ENCODE results near the gene ZNF184.

ZNF184 gene

DNA sequence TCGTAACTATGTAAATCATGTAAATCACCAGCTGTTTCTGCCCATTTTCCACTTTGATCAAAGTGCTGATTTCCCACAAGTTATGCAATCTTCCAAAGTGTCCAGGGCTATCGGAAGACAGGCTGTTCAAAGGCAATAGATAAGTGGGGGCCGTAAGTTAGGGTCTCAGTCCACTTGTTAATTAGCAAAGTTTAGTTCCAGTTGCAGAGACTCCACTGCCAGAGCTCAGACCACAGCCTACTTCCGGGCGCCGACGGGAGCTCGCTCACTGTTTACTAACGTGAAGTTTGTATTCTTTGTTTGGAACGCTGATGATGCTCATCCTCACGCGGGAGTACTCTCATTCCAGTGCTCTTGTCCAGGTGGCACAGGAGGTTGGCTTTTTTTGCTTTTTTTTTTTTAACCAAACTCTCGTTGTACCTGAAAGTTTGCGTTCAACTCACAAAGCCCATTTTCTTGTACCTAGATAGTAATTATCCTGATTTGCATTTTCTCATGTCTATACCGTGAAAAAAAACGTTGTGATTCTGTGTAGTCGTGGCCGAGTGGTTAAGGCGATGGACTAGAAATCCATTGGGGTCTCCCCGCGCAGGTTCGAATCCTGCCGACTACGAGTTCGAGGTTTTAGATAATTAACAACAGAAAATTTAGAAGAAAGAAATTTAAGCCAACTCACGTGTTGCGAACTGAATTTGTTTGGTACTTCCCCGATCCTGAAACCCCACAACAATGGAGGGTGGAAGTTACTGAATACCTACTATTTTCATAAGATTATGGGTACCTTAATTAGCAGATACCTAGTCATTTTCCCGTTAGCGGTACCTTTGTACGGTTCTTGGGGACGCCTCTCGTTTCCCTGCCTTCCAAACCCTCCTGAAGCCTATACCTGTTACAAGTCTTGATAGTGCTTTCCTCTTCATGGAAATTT is 29.9 kb upstream of the ZNF184 start:
- FAIRE-seq = peak; percentile 76
- TF ChIP-seq POLR2AphosphoS5 (IDR thresholded peaks at IDR 0.05; ENCODE audit: low read depth, low read length) (no peak), TAF1 (IDR thresholded peaks at IDR 0.05; ENCODE audit: borderline replicate concordance, low read depth, low read length) (no peak), POLR2A (IDR thresholded peaks at IDR 0.05; ENCODE audit: low read depth, low read length) (no peak)
- no peak for DNase-seq (ENCODE audit: insufficient read length)

- FAIRE-seq = no peak
- TF ChIP-seq POLR2AphosphoS5 (IDR thresholded peaks at IDR 0.05; ENCODE audit: low read depth, low read length) (no peak), POLR2A (IDR thresholded peaks at IDR 0.05; ENCODE audit: low read depth, low read length) (no peak), TAF1 (IDR thresholded peaks at IDR 0.05; ENCODE audit: borderline replicate concordance, low read depth, low read length) (no peak)
- DNase-seq (ENCODE audit: insufficient read length) = no peak
Observed at GRCh38 chr6:27501187-27501586, 28.3 kb upstream of the ZNF184 start.

DNA sequence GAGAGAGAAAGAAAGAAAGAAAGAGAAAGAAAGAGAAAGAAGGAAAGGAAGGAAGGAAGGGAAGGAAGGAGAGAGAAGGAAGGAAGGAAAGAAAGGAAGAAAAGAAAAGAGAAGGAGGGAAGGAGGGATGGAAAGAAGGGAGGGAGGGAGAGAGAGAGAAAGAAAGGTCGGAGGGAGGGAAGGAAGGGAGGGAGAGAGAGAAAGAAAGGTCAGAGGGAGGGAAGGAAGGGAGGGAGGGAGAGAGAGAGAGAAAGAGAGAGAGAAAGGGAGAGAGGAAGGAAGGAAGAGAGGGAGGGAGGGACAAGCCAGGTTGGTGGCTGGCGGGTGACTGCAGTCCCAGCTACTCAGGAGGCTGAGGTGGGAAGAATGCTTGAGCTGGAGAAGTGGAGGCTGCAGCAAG is 27.3 kb upstream of the ZNF184 start:
- no peak for FAIRE-seq
- no peak for DNase-seq (ENCODE audit: insufficient read length)
- TF ChIP-seq TAF1 (IDR thresholded peaks at IDR 0.05; ENCODE audit: borderline replicate concordance, low read depth, low read length) (no peak), POLR2A (IDR thresholded peaks at IDR 0.05; ENCODE audit: low read depth, low read length) (no peak), POLR2AphosphoS5 (IDR thresholded peaks at IDR 0.05; ENCODE audit: low read depth, low read length) (no peak)

- FAIRE-seq = peak; percentile 89
- no peak for DNase-seq (ENCODE audit: insufficient read length)
- TF ChIP-seq TAF1 (IDR thresholded peaks at IDR 0.05; ENCODE audit: borderline replicate concordance, low read depth, low read length) (no peak), POLR2A (IDR thresholded peaks at IDR 0.05; ENCODE audit: low read depth, low read length) (no peak), POLR2AphosphoS5 (IDR thresholded peaks at IDR 0.05; ENCODE audit: low read depth, low read length) (no peak)
Observed at GRCh38 chr6:27495386-27496135, 22.7 kb upstream of the ZNF184 start.

- peak; percentile 71 for FAIRE-seq
- no peak for DNase-seq (ENCODE audit: insufficient read length)
- TF ChIP-seq POLR2AphosphoS5 (IDR thresholded peaks at IDR 0.05; ENCODE audit: low read depth, low read length) = no peak
- TF ChIP-seq POLR2A (IDR thresholded peaks at IDR 0.05; ENCODE audit: low read depth, low read length) = no peak
- TF ChIP-seq TAF1 (IDR thresholded peaks at IDR 0.05; ENCODE audit: borderline replicate concordance, low read depth, low read length) = no peak
Observed at GRCh38 chr6:27494987-27495385, 22.1 kb upstream of the ZNF184 start.

DNA sequence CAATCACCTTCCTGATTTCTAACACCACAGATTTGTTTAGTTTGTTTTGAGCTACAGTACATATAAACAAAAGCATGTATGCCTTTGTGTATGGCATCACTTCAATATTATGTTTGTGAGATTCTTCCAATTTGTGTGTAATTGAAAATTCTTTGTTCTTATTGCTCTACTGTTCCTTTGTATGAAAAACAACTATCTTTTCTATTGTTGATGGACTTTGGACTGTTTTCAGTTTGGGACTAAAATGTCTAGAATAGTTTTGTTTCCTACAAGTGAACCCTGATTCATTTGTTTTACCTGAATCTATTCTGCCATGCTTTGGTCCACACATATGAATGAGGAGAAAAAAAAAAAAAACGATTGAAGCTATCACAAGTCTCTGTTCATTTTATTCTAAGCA is 21.2 kb upstream of the ZNF184 start:
- TF ChIP-seq POLR2A (IDR thresholded peaks at IDR 0.05; ENCODE audit: low read depth, low read length) (no peak), POLR2AphosphoS5 (IDR thresholded peaks at IDR 0.05; ENCODE audit: low read depth, low read length) (no peak), TAF1 (IDR thresholded peaks at IDR 0.05; ENCODE audit: borderline replicate concordance, low read depth, low read length) (no peak)

DNA sequence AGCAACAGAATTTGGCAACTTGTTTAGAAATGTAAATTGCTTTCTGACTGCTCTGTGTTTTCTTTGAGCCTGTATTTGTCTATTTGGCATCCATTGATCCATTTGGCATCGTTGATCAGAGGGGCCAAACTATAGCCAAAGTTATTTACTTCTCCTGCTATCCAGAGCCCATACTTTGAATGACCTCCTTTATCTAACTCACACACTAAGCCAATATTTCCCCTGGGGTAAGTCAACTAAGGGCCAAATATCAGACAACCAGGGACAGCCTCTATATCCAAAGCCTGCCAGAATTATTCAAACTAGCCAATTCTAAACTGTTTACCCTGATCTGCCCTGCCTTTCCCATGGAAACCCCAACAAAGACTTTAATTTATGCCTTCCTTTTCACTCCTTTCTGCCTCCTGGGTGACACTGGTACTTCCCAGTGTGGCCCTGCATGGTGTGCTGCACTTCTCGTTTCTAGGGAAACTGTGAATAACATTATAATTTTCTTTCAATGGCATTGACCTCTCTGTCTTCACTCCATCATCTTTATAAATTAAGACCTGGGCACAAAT is 19.8 kb upstream of the ZNF184 start:
- DNase-seq (ENCODE audit: insufficient read length) = no peak
- TF ChIP-seq POLR2A (IDR thresholded peaks at IDR 0.05; ENCODE audit: low read depth, low read length) = no peak
- no peak for TF ChIP-seq POLR2AphosphoS5 (IDR thresholded peaks at IDR 0.05; ENCODE audit: low read depth, low read length)
- no peak for TF ChIP-seq TAF1 (IDR thresholded peaks at IDR 0.05; ENCODE audit: borderline replicate concordance, low read depth, low read length)
- no peak for FAIRE-seq

More for the DNA sequence above, 21.2 kb upstream of the ZNF184 start:
- DNase-seq (ENCODE audit: insufficient read length) (no peak), FAIRE-seq (no peak)

DNA sequence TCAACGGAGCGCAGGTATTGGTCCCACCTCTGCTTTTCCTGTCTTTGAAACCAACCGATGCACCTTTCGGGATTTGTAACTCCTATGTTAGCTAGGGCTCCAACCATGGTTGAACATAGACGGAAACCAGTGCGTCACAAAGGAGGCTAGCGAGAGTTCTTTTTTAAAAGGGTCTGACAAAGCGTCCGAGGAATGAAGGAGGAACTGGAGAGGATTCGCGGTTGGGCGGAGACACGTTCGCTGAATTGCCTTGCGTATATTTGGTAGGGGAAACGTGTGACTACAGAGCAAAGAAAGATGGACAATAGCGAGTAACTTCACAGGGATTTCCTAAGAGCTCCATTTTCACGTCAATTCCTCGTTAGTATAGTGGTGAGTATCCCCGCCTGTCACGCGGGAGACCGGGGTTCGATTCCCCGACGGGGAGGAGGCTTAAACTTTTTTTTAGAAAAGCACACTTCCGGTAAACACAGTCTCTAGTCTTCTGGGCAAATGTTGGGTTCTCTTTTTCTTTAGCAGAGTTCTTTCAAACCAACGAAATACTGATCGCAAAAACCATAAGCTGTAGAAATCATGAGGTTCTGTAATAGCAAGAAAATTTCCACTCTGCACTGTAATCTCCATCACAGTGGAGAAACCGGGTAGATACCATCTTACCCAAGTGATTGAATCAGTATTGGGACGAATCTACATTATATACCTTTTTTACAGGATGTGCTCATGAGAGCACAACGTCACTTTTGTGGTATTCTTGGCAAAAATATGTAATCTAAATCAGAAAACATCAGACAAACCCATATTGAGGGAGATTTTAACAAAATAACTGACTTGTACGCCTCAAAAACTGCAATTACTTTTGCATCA is 6.6 kb upstream of the ZNF184 start:
- DNase-seq (ENCODE audit: insufficient read length) (peak; percentile 5), FAIRE-seq (peak; percentile 89)
- TF ChIP-seq POLR2A (IDR thresholded peaks at IDR 0.05; ENCODE audit: low read depth, low read length) (no peak), TAF1 (IDR thresholded peaks at IDR 0.05; ENCODE audit: borderline replicate concordance, low read depth, low read length) (no peak), POLR2AphosphoS5 (IDR thresholded peaks at IDR 0.05; ENCODE audit: low read depth, low read length) (no peak)

DNA sequence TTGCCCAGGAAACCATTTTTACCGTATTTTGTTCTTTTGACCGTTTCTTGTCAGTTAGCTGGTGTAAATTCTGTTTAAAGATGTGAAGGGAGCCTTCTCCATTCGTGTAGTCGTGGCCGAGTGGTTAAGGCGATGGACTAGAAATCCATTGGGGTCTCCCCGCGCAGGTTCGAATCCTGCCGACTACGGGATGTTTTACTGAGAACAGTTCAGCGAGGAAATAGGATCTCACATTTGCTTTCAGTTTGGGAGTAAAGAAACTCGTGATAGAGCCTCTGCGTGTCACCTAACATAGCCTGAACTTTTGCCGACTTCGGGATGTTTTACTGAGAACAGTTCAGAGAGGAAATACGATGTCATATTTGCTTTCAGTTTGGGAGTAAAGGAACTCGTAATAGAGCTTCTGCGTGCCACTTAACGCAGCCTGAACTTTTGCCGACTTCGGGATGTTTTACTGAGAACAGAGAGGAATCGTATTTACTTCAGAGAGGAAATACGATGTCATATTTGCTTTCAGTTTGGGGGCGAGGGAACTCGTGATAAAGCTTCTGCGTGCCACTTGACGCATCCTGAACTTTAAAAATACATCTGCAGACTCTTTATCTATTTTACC is 5.9 kb upstream of the ZNF184 start:
- no peak for TF ChIP-seq POLR2A (IDR thresholded peaks at IDR 0.05; ENCODE audit: low read depth, low read length)
- TF ChIP-seq POLR2AphosphoS5 (IDR thresholded peaks at IDR 0.05; ENCODE audit: low read depth, low read length) = no peak
- no peak for TF ChIP-seq TAF1 (IDR thresholded peaks at IDR 0.05; ENCODE audit: borderline replicate concordance, low read depth, low read length)
- FAIRE-seq = peak; percentile 87
- DNase-seq (ENCODE audit: insufficient read length) = peak; percentile 21

DNA sequence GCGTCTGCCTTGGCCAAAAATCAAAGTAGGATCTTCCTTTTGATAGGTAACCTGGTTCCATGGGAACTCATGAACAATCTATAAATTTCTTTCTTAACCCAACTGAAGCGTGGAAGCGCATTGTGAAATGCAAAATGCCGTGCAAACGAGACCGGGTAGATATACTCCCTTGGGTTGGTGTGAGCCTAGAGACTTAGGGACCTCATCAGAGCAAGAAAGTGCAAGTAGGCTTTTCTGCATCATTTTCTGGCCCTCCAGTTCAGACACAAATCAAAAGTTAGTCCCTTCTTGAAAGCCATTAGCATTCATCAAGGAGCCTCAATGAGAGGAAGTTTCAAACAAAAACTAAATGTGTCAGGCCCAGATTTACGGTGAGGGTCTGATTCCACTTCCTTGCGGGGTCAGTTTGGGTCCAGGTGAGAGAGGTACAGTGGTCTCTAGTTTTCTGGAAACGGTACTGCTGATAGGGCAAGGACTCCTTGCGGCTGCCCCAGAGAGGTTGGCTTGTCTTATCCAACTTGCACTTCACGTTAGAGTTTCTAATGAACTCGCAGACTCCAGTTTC is 5.3 kb upstream of the ZNF184 start:
- FAIRE-seq (peak; percentile 64), DNase-seq (ENCODE audit: insufficient read length) (no peak)
- TF ChIP-seq POLR2AphosphoS5 (IDR thresholded peaks at IDR 0.05; ENCODE audit: low read depth, low read length) = no peak
- TF ChIP-seq TAF1 (IDR thresholded peaks at IDR 0.05; ENCODE audit: borderline replicate concordance, low read depth, low read length) = no peak
- TF ChIP-seq POLR2A (IDR thresholded peaks at IDR 0.05; ENCODE audit: low read depth, low read length) = no peak

All from GM12892 (cell line).